HepG2 (cell line): ENCODE data around the gene ATG13.

Experiments used
- CTCF ChIP-seq: sonication (generic); formaldehyde crosslinking; IDR thresholded peaks from 2 replicates; pipeline ENCODE4 v1.5.0; 2020; ENCODE audit warnings: mild to moderate bottlenecking, missing genetic modification reagents, moderate library complexity
- NFIC ChIP-seq: IDR thresholded peaks from 2 replicates; pipeline ENCODE4 v1.6.1; 2012; ENCODE audit warnings: mild to moderate bottlenecking, low read length, inconsistent platforms
- POLR2A ChIP-seq, 2 experiments: IDR thresholded peaks; 2 replicates each; pipeline ENCODE4 v1.6.1; 2011; ENCODE audit warnings: low read depth in 2 of 2, low read length in 2 of 2, mild to moderate bottlenecking in 1 of 2, moderate library complexity in 1 of 2; ENCODE audit not compliant: insufficient read depth in 1 of 2
- RCOR2 ChIP-seq: IDR thresholded peaks from 2 replicates; pipeline ENCODE4 v1.6.1; 2016; ENCODE audit warnings: missing biosample characterization, missing genetic modification reagents
- SNRNP70 ChIP-seq: fragments of 200-400 bp; formaldehyde crosslinking; IDR thresholded peaks from 2 replicates; pipeline ENCODE4 v1.6.1; 2017; ENCODE audit warnings: mild to moderate bottlenecking, low read depth, low read length, moderate library complexity
- ZFX ChIP-seq: sonication (generic); formaldehyde crosslinking; IDR thresholded peaks from 2 replicates; pipeline ENCODE4 v1.4.0; 2020; ENCODE audit warnings: mild to moderate bottlenecking, low read depth, missing genetic modification reagents, moderate library complexity
- ZNF530 ChIP-seq: sonication (generic); formaldehyde crosslinking; IDR thresholded peaks from 2 replicates; pipeline ENCODE4 v1.5.0; 2020; ENCODE audit warnings: low read depth, mild to moderate bottlenecking, missing genetic modification reagents
- ZNF556 ChIP-seq: sonication (generic); formaldehyde crosslinking; IDR thresholded peaks from 2 replicates; pipeline ENCODE4 v1.4.0; 2020; ENCODE audit warnings: mild to moderate bottlenecking, missing genetic modification reagents, borderline replicate concordance
- ZNF878 ChIP-seq: sonication (generic); formaldehyde crosslinking; IDR thresholded peaks from 2 replicates; pipeline ENCODE4 v1.8.1; 2023; ENCODE audit warnings: mild to moderate bottlenecking, missing genetic modification reagents, moderate library complexity

- TF ChIP-seq RCOR2 (CRISPR knock-in tag): no peak
- TF ChIP-seq SNRNP70: no peak
- TF ChIP-seq ZNF530 (CRISPR knock-in tag): no peak
- TF ChIP-seq ZNF556 (CRISPR knock-in tag): no peak
- TF ChIP-seq CTCF (CRISPR knock-in tag): no peak
- TF ChIP-seq ZFX: no peak; the same call in 1 of the 2 replicates
- TF ChIP-seq ZNF878 (CRISPR knock-in tag): no peak
- no peak for TF ChIP-seq NFIC
- TF ChIP-seq POLR2A (IDR thresholded peaks at IDR 0.05; ENCODE audit: insufficient read depth in 1 of 2, low read depth in 2 of 2, low read length in 2 of 2): no peak
Measured at GRCh38 chr11:46674463-46675287, 57.3 kb downstream of the ATG13 start.
